Neural cell (in vitro differentiated cells): ENCODE measurements around the gene CEP162. TPM values are rescaled to one million over a fixed set of nuclear protein-coding genes. Genes with fewer than 3 reads are reported as not detected.

ENCODE experiments used
- H2AFZ ChIP-seq: fragments of 200-600, 300-800 bp; sonication (generic), shearing (Covaris generic); 2 replicates; pipeline ENCODE4 v1.6.0; 2014; ENCODE audit warnings: low read depth, mild to moderate bottlenecking, antibody characterized with exemption, low read length, moderate library complexity
- H3F3A ChIP-seq: fragments of 200-600 bp; shearing (Covaris generic); 2 replicates; pipeline ENCODE4 v1.6.1; 2016; ENCODE audit warnings: mild to moderate bottlenecking, moderate library complexity, mixed read lengths, antibody characterized with exemption, low read length; ENCODE audit not compliant: insufficient read depth, poor library complexity, severe bottlenecking
- H3K27ac ChIP-seq: fragments of 200-600, 300-800 bp; sonication (generic), shearing (Covaris generic); 2 replicates; pipeline ENCODE4 v1.5.1; 2014; ENCODE audit warnings: mild to moderate bottlenecking, low read length, moderate library complexity
- H3K27me3 ChIP-seq: fragments of 300-800, 200-600 bp; sonication (generic), shearing (Covaris generic); 2 replicates; pipeline ENCODE4 v1.6.0; 2014; ENCODE audit warnings: mild to moderate bottlenecking, low read depth, low read length, moderate library complexity; ENCODE audit not compliant: insufficient read depth
- H3K36me3 ChIP-seq: fragments of 300-800, 200-600 bp; sonication (generic), shearing (Covaris generic); 2 replicates; pipeline ENCODE4 v1.5.1; 2014; ENCODE audit warnings: mild to moderate bottlenecking, antibody characterized with exemption, low read length, moderate library complexity; ENCODE audit not compliant: insufficient read depth
- H3K4me2 ChIP-seq: fragments of 300-800, 200-600 bp; sonication (generic), shearing (Covaris generic); 2 replicates; pipeline ENCODE4 v1.6.0; 2014; ENCODE audit warnings: mild to moderate bottlenecking, low read length
- H3K4me3 ChIP-seq: fragments of 300-800, 200-600 bp; sonication (generic), shearing (Covaris generic); 2 replicates; pipeline ENCODE4 v1.5.1; 2014; ENCODE audit warnings: mild to moderate bottlenecking, low read length, moderate library complexity
- H3K79me2 ChIP-seq: fragments of 200-600 bp; shearing (Covaris generic); replicated peaks from 2 replicates; pipeline ENCODE4 v1.6.0; 2014; ENCODE audit warnings: mild to moderate bottlenecking, low read length, moderate library complexity; ENCODE audit not compliant: insufficient read depth
- H3K9ac ChIP-seq: fragments of 300-800, 200-600 bp; sonication (generic), shearing (Covaris generic); 2 replicates; pipeline ENCODE4 v1.6.1; 2016; ENCODE audit warnings: mild to moderate bottlenecking, low read length, mixed read lengths
- H3K9me2 ChIP-seq: fragments of 200-600 bp; shearing (Covaris generic); 2 replicates; pipeline ENCODE4 v1.6.1; 2016; ENCODE audit warnings: mild to moderate bottlenecking, low read length, mixed read lengths; ENCODE audit not compliant: insufficient read depth
- H3K9me3 ChIP-seq: fragments of 200-600, 300-800 bp; sonication (generic), shearing (Covaris generic); 2 replicates; pipeline ENCODE4 v1.6.1; 2016; ENCODE audit warnings: mild to moderate bottlenecking, mixed run types, low read length, moderate library complexity, mixed read lengths
- H4K20me1 ChIP-seq: fragments of 200-600 bp; shearing (Covaris generic); 2 replicates; pipeline ENCODE4 v1.6.1; 2016; ENCODE audit warnings: mild to moderate bottlenecking, mixed run types; ENCODE audit not compliant: insufficient read depth
- EP300 ChIP-seq: fragments of 450-650 bp; conservative IDR thresholded peaks from 2 replicates; pipeline ENCODE4 v1.6.1; 2014; ENCODE audit warnings: antibody characterized with exemption, mild to moderate bottlenecking, moderate library complexity; ENCODE audit not compliant: poor library complexity, severe bottlenecking
- EZH2 ChIP-seq: fragments of 200-600, 300-800 bp; shearing (Covaris generic), sonication (generic); IDR thresholded peaks from 2 replicates; pipeline ENCODE4 v1.6.1; 2014; ENCODE audit warnings: antibody characterized with exemption, low read length, borderline replicate concordance, mild to moderate bottlenecking; ENCODE audit not compliant: insufficient read depth, poor library complexity, severe bottlenecking
- MXI1 ChIP-seq: fragments of 450-650 bp; conservative IDR thresholded peaks from 2 replicates; pipeline ENCODE4 v1.6.1; 2014; ENCODE audit warnings: antibody characterized with exemption, mild to moderate bottlenecking; ENCODE audit not compliant: poor library complexity, severe bottlenecking
- POLR2AphosphoS5 ChIP-seq: IDR thresholded peaks from 2 replicates; pipeline ENCODE4 v1.6.1; 2012
- RAD21 ChIP-seq: fragments of 450-650 bp; conservative IDR thresholded peaks from 2 replicates; pipeline ENCODE4 v1.6.1; 2014; ENCODE audit warnings: antibody characterized with exemption, mild to moderate bottlenecking, moderate library complexity
- SMC3 ChIP-seq: fragments of 450-650 bp; conservative IDR thresholded peaks from 2 replicates; pipeline ENCODE4 v1.6.1; 2014; ENCODE audit warnings: antibody characterized with exemption, mild to moderate bottlenecking, moderate library complexity; ENCODE audit not compliant: poor library complexity
- TAF1 ChIP-seq: IDR thresholded peaks from 2 replicates; pipeline ENCODE4 v1.6.1; 2012; ENCODE audit warnings: low read depth
- polyA plus RNA-seq: library from polyadenylated mRNA; depleted of rRNA; stranded (reverse); fragments of >200 nt; gene quantifications from 2 replicates; pipeline ENCODE4 v1.2.3, GENCODE V29; 2014
- TF ChIP-seq, protein P1 (sequence below): IDR thresholded peaks from 2 replicates; pipeline ENCODE4 v1.6.1; 2012; ENCODE audit warnings: borderline replicate concordance
- TF ChIP-seq, protein P2 (sequence below): fragments of 450-650 bp; IDR thresholded peaks from 2 replicates; pipeline ENCODE4 v1.5.1; 2014; ENCODE audit warnings: antibody characterized with exemption, mild to moderate bottlenecking, moderate library complexity; ENCODE audit not compliant: poor library complexity, severe bottlenecking

CEP162 gene
- polyA plus RNA-seq, 1 donor from 2014 or later, result 19.3 TPM

DNA sequence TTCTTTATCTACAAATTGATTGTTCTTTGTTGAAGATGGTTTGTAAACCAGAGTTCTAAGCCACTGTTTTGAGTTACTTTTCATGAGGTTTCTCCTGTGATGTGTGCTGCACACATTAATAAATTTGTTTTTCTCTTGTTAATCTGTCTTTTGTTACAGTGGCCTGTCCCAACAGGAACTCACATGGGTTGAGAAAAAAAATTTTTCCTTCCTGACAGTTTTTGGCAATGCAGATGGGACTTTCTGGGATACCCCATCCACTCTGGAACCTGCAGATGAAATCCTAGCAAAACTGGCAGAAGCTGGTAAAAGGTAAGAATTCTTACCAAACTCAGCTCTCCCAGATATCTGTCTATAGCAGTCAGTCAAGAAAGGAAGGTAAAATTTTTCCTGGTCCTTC is 88.1 kb downstream of the CEP162 start:
- H3F3A ChIP-seq, result no peaks in the 10 kb centered on the region
- no peaks in the 10 kb centered on the region for H4K20me1 ChIP-seq
- H3K9me3 ChIP-seq, result no peaks in the 10 kb centered on the region
- H3K27me3 ChIP-seq, result no peaks in the 10 kb centered on the region
- H2AFZ ChIP-seq, result no peak overlapping the region
- H3K79me2 ChIP-seq, result no peaks in the 10 kb centered on the region
- no peak overlapping the region for H3K4me2 ChIP-seq
- no peak overlapping the region for H3K4me3 ChIP-seq
- no peaks in the 10 kb centered on the region for H3K9me2 ChIP-seq
- H3K9ac ChIP-seq, result no peak overlapping the region
- TF ChIP-seq TAF1, result no peak
- TF ChIP-seq SMC3, result no peak
- TF ChIP-seq, protein P1, sequence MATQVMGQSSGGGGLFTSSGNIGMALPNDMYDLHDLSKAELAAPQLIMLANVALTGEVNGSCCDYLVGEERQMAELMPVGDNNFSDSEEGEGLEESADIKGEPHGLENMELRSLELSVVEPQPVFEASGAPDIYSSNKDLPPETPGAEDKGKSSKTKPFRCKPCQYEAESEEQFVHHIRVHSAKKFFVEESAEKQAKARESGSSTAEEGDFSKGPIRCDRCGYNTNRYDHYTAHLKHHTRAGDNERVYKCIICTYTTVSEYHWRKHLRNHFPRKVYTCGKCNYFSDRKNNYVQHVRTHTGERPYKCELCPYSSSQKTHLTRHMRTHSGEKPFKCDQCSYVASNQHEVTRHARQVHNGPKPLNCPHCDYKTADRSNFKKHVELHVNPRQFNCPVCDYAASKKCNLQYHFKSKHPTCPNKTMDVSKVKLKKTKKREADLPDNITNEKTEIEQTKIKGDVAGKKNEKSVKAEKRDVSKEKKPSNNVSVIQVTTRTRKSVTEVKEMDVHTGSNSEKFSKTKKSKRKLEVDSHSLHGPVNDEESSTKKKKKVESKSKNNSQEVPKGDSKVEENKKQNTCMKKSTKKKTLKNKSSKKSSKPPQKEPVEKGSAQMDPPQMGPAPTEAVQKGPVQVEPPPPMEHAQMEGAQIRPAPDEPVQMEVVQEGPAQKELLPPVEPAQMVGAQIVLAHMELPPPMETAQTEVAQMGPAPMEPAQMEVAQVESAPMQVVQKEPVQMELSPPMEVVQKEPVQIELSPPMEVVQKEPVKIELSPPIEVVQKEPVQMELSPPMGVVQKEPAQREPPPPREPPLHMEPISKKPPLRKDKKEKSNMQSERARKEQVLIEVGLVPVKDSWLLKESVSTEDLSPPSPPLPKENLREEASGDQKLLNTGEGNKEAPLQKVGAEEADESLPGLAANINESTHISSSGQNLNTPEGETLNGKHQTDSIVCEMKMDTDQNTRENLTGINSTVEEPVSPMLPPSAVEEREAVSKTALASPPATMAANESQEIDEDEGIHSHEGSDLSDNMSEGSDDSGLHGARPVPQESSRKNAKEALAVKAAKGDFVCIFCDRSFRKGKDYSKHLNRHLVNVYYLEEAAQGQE, result no peak
- TF ChIP-seq EP300, result no peak
- no peak for TF ChIP-seq POLR2AphosphoS5
- TF ChIP-seq RAD21, result no peak
- TF ChIP-seq MXI1, result no peak
- no peak for TF ChIP-seq EZH2
- TF ChIP-seq, protein P2, sequence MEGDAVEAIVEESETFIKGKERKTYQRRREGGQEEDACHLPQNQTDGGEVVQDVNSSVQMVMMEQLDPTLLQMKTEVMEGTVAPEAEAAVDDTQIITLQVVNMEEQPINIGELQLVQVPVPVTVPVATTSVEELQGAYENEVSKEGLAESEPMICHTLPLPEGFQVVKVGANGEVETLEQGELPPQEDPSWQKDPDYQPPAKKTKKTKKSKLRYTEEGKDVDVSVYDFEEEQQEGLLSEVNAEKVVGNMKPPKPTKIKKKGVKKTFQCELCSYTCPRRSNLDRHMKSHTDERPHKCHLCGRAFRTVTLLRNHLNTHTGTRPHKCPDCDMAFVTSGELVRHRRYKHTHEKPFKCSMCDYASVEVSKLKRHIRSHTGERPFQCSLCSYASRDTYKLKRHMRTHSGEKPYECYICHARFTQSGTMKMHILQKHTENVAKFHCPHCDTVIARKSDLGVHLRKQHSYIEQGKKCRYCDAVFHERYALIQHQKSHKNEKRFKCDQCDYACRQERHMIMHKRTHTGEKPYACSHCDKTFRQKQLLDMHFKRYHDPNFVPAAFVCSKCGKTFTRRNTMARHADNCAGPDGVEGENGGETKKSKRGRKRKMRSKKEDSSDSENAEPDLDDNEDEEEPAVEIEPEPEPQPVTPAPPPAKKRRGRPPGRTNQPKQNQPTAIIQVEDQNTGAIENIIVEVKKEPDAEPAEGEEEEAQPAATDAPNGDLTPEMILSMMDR, result no peak
- peaks cover 4% of the 10 kb centered on the region for H3K36me3 ChIP-seq
- no peak overlapping the region for H3K27ac ChIP-seq

DNA sequence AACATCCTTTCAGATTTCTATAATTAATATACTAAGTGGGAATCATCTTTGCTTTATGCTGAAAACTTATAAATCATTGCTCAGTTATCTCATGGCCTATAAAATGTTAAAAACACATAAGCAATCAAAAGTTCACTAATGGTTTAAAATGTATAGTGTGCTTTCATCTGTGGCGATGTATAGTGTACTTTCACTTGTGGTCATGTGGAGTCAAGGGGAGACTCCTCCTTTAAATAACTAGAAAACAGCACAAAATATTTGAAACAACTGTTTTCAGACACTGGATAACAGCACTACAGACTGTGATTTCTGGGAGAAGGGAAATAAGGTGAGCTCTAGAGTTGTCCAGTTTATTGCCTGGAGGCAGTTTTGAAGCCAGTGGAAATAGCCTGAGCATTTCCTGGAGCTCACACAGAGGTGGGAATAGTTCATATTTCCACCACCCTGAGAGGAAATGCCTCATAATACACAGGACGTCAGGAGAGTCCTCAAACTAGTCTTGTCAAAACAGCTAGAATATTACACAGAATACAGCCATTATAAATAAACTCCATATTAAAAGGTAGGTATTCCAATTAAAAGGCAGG is 89.4 kb downstream of the CEP162 start:
- TF ChIP-seq SMC3 (no peak), EP300 (no peak), EZH2 (no peak)
- TF ChIP-seq, protein P2, result no peak
- TF ChIP-seq, protein P1, result no peak
- no peaks in the 10 kb centered on the region for H4K20me1 ChIP-seq
- H3K27ac ChIP-seq, result no peak overlapping the region
- no peaks in the 10 kb centered on the region for H3K79me2 ChIP-seq
- no peaks in the 10 kb centered on the region for H3F3A ChIP-seq
- H3K27me3 ChIP-seq, result no peaks in the 10 kb centered on the region
- no peak overlapping the region for H3K9ac ChIP-seq
- H3K4me3 ChIP-seq, result no peak overlapping the region
- H3K4me2 ChIP-seq, result no peak overlapping the region
- no peak overlapping the region for H2AFZ ChIP-seq
- H3K9me3 ChIP-seq, result no peaks in the 10 kb centered on the region
- peaks cover 4% of the 10 kb centered on the region for H3K36me3 ChIP-seq
- no peaks in the 10 kb centered on the region for H3K9me2 ChIP-seq
